Measurements from ENCODE around the gene HNRNPLL. TPM values are rescaled to one million over a fixed set of nuclear protein-coding genes. Genes with fewer than 3 reads are reported as not detected.

HNRNPLL gene
- total and polyA plus RNA-seq, 2 of the 13 experiments (the other 11 are each of a cell fraction or from before 2014, with no cell fraction given) = 49.4 to 103 TPM

- TF ChIP-seq ZBTB7B (CRISPR knock-in tag; IDR thresholded peaks at IDR 0.05) (no peak), ZNF597 (CRISPR knock-in tag; IDR thresholded peaks at IDR 0.05) (no peak), SKIL (CRISPR knock-in tag; IDR thresholded peaks at IDR 0.05; ENCODE audit: borderline replicate concordance) (no peak), ZNF468 (CRISPR knock-in tag; IDR thresholded peaks at IDR 0.05) (no peak), SIN3A (IDR thresholded peaks at IDR 0.05; ENCODE audit: borderline replicate concordance, low read depth, low read length) (0 out of 2 replicates have a peak, but pooled peaks have one; percentile 22), KDM4B (CRISPR knock-in tag; IDR thresholded peaks at IDR 0.05) (no peak; the same call in 1 of the 2 replicates), ZBTB43 (CRISPR knock-in tag; conservative IDR thresholded peaks at IDR 0.05) (0 out of 2 replicates have a peak, but pooled peaks have one; percentile 18), FOXP4 (CRISPR knock-in tag; IDR thresholded peaks at IDR 0.05) (no peak), ZSCAN9 (CRISPR knock-in tag; IDR thresholded peaks at IDR 0.05; ENCODE audit: borderline replicate concordance) (no peak), ZNF232 (CRISPR knock-in tag; IDR thresholded peaks at IDR 0.05; ENCODE audit: borderline replicate concordance) (no peak), TEAD3 (CRISPR knock-in tag; optimal IDR thresholded peaks at IDR 0.05; ENCODE audit: borderline replicate concordance) (peak; percentile 27), SRF (IDR thresholded peaks at IDR 0.05; ENCODE audit: low read depth, low read length) (no peak), SAFB2 (CRISPR knock-in tag; IDR thresholded peaks at IDR 0.05; ENCODE audit: borderline replicate concordance, low read depth) (no peak), ZNF331 (CRISPR knock-in tag; IDR thresholded peaks at IDR 0.05) (0 out of 2 replicates have a peak, but pooled peaks have one; percentile 1), ZBTB10 (CRISPR knock-in tag; IDR thresholded peaks at IDR 0.05; ENCODE audit: borderline replicate concordance) (no peak), NKX3-1 (CRISPR knock-in tag; IDR thresholded peaks at IDR 0.05) (peak; percentile 35; the same call in 1 of the 2 replicates), KAT8 (CRISPR knock-in tag; IDR thresholded peaks at IDR 0.05) (0 out of 2 replicates have a peak, but pooled peaks have one; percentile 11), CSRNP1 (CRISPR knock-in tag; IDR thresholded peaks at IDR 0.05) (no peak)
Observed at GRCh38 chr2:38601463-38602135, 1.1 kb downstream of the HNRNPLL start (continued).
